GM18873 (cell line): ENCODE data around the gene ETV3.

ENCODE experiments used
- ATAC-seq: cut with Tn5 transposase; IDR thresholded peaks from one replicate; pipeline ENCODE4 v1.9.1; 2021; ENCODE audit warnings: mild to moderate bottlenecking, moderate library complexity, moderate number of reproducible peaks; ENCODE audit not compliant: unreplicated experiment, low FRiP score

ETV3 gene

GRCh38 chr1:157162345-157162744 lies 24.1 kb upstream of the ETV3 start:
- no peak for ATAC-seq

GRCh38 chr1:157161901-157162300 lies 23.7 kb upstream of the ETV3 start:
- no peak for ATAC-seq

GRCh38 chr1:157158967-157159366 lies 20.8 kb upstream of the ETV3 start:
- ATAC-seq: no peak

GRCh38 chr1:157157501-157158190 lies 19.5 kb upstream of the ETV3 start:
- ATAC-seq: no peak

GRCh38 chr1:157156058-157156541 lies 17.9 kb upstream of the ETV3 start:
- ATAC-seq: no peak

- ATAC-seq: no peak
Measured at GRCh38 chr1:157155658-157156057, 17.5 kb upstream of the ETV3 start.

GRCh38 chr1:157154940-157155514 lies 16.8 kb upstream of the ETV3 start:
- no peak for ATAC-seq

GRCh38 chr1:157154291-157154690 lies 16.1 kb upstream of the ETV3 start:
- no peak for ATAC-seq

GRCh38 chr1:157153746-157154145 lies 15.6 kb upstream of the ETV3 start:
- ATAC-seq: no peak

GRCh38 chr1:157152510-157152909 lies 14.3 kb upstream of the ETV3 start:
- no peak for ATAC-seq

- ATAC-seq: no peak
Measured at GRCh38 chr1:157151506-157151905, 13.3 kb upstream of the ETV3 start.

GRCh38 chr1:157151073-157151472 lies 12.9 kb upstream of the ETV3 start:
- no peak for ATAC-seq

- no peak for ATAC-seq
Measured at GRCh38 chr1:157150631-157151030, 12.4 kb upstream of the ETV3 start.

- ATAC-seq: no peak
Measured at GRCh38 chr1:157147906-157148700, 9.9 kb upstream of the ETV3 start.

GRCh38 chr1:157147037-157147436 lies 8.8 kb upstream of the ETV3 start:
- no peak for ATAC-seq

GRCh38 chr1:157146244-157146643 lies 8.0 kb upstream of the ETV3 start:
- no peak for ATAC-seq

- ATAC-seq: no peak
Measured at GRCh38 chr1:157145076-157145475, 6.9 kb upstream of the ETV3 start.

GRCh38 chr1:157144509-157144908 lies 6.3 kb upstream of the ETV3 start:
- no peak for ATAC-seq

- ATAC-seq: no peak
Measured at GRCh38 chr1:157142765-157143423, 4.7 kb upstream of the ETV3 start.

- no peak for ATAC-seq
Measured at GRCh38 chr1:157142201-157142600, 4.0 kb upstream of the ETV3 start.
